OCI-LY7 (cell line): ENCODE results near the gene ELMO2.

Source experiments
- CTCF ChIP-seq: fragments of 200-600 bp; sonication (generic); conservative IDR thresholded peaks from 2 replicates; pipeline ENCODE4 v1.5.1; 2014; ENCODE audit warnings: mild to moderate bottlenecking, antibody characterized with exemption, low read length, moderate library complexity, mixed read lengths
- EZH2phosphoT487 ChIP-seq: fragments of 200-600 bp; sonication (generic); IDR thresholded peaks from 2 replicates; pipeline ENCODE4 v1.6.1; 2018; ENCODE audit warnings: low read depth, borderline replicate concordance, mild to moderate bottlenecking, mixed run types, antibody characterized with exemption, low read length, moderate library complexity, mixed read lengths

- TF ChIP-seq CTCF, result no peak
- no peak for TF ChIP-seq EZH2phosphoT487
Measured at GRCh38 chr20:46455729-46456128, 49.3 kb upstream of the ELMO2 start.
